Heart left ventricle (tissue), 16 donors: ENCODE measurements around the gene ZNF521. TPM values are rescaled to one million over a fixed set of nuclear protein-coding genes. Genes with fewer than 3 reads are reported as not detected.

Experiments used
- ATAC-seq, 4 donors: fragments of 200-7000 bp; cut with Tn5 transposase; one replicate each; pipeline ENCODE4 v1.9.1; 2020 to 2022; ENCODE audit warnings: moderate library complexity in 4 of 4, mild to moderate bottlenecking in 3 of 4, moderate number of reproducible peaks in 1 of 4
- DNase-seq, 5 donors: peaks; one replicate each; pipeline ENCODE4 v3.0.0-alpha.2; 2020
- H3K27ac ChIP-seq, 12 donors: fragments of 200-600 bp; sonication (generic) in 4 of 12; one replicate each; pipeline versions ENCODE4 v1.5.0 to v1.8.0; 2016 to 2022; ENCODE audit warnings: mild to moderate bottlenecking in 2 of 12
- H3K27me3 ChIP-seq, 9 donors: fragments of 200-600 bp; sonication (generic) in 2 of 9; one replicate each; pipeline versions ENCODE4 v1.5.1 to v1.8.0; 2016 to 2022; ENCODE audit warnings: mild to moderate bottlenecking in 3 of 9
- H3K36me3 ChIP-seq, 9 donors: fragments of 200-600 bp; sonication (generic) in 2 of 9; one replicate each; pipeline versions ENCODE4 v1.5.0 to v1.8.0; 2018 to 2022; ENCODE audit warnings: mild to moderate bottlenecking in 2 of 9
- H3K4me1 ChIP-seq, 12 donors: fragments of 200-600 bp; sonication (generic) in 4 of 12; one replicate each; pipeline versions ENCODE4 v1.5.0 to v1.8.0; 2016 to 2022; ENCODE audit warnings: mild to moderate bottlenecking in 3 of 12
- H3K4me3 ChIP-seq, 12 donors: fragments of 200-600 bp; sonication (generic) in 4 of 12; one replicate each; pipeline versions ENCODE4 v1.5.0 to v1.8.0; 2017 to 2022; ENCODE audit warnings: mild to moderate bottlenecking in 9 of 12, moderate library complexity in 4 of 12
- H3K9me3 ChIP-seq, 12 donors: fragments of 200-600 bp; sonication (generic) in 4 of 12; one replicate each; pipeline versions ENCODE4 v1.5.0 to v1.8.0; 2016 to 2022; ENCODE audit warnings: mild to moderate bottlenecking in 1 of 12
- CTCF ChIP-seq, 12 donors: fragments of 200-600 bp; sonication (generic) in 4 of 12; IDR thresholded peaks; one replicate each; pipeline versions ENCODE4 v1.5.0 to v1.8.0; 2018 to 2022; ENCODE audit warnings: antibody characterized with exemption in 12 of 12, mild to moderate bottlenecking in 5 of 12
- POLR2A ChIP-seq, 2 donors: fragments of 450-650 bp; IDR thresholded peaks; one replicate each; pipeline ENCODE4 v1.6.1; 2017; ENCODE audit warnings: antibody characterized with exemption in 2 of 2, mild to moderate bottlenecking in 2 of 2, moderate library complexity in 2 of 2
- WGBS, 4 donors: extraction: QIAGEN DNeasy Blood & Tissue Kit in 2 of 4; methylation state at CpG; one replicate each; pipeline versions ENCODE4 v1.1.5 to v1.1.7; 2013 to 2018; 5-methylcytosine and 5-hydroxymethylcytosine counted together
- intact Hi-C, 10 donors: fragments of 100-400 bp; cut with DNase I; formaldehyde crosslinking; loops; one replicate each; pipeline versions ENCODE4 v1.11.1 to v1.14.2; 2022
- long read RNA-seq, 3 donors: library from polyadenylated mRNA; unstranded; transcript quantifications; one replicate each; pipeline ENCODE4 v2.0.0, GENCODE V29; 2020 to 2021
- polyA plus RNA-seq, 2 donors: library from polyadenylated mRNA; stranded (reverse); fragments of 200-250 nt; gene quantifications; one replicate each; pipeline ENCODE4 v1.2.3, GENCODE V29; 2013
- total RNA-seq, 9 donors: library from RNA; depleted of rRNA in 2 of 9; stranded (reverse); fragments of >200 nt in 2 of 9; fragmentation: NEBNext Ultra II Directional in 3 of 9; extraction: Animal tissue kit (Norgen Biotek cat#: 25700) in 3 of 9; gene quantifications; one replicate each; pipeline versions ENCODE4 v1.1.0 to v1.2.4, GENCODE V29; 2016 to 2023
- donor health status: ischemic (EF 13 %, LVEDD 7.1; RV severe dilation, severe dysfunction).
- donor health status: healthy with polysubstance abuse.
- donor health status: DM: no; HTN: yes; CAD: no.
- donor health status: DM: no; HTN: no; CAD: no.
- donor health status: ischemic (EF 25% LVEDD 6.9; RV normal size, moderate dysfunction).
- donor health status: ischemic (EF 25% LVEDD 5.7; RV mildly dilated, moderate dysfunction).
- donor health status: healthy.
- donor health status: DM: yes; HTN: yes; CAD: no.
- donor health status: ischemic (EF 35%, LVEDD 5.7; RV mildly dilated, moderate dysfunction).
- donor health status: nonischemic (EF 11% LVEDD 7.7; RV severe dilation, severe dysfunction).
- donor health status: DM: yes; HTN: yes; CAD: no.
- donor health status: PGD.
- donor health status: ischemic (EF 29% LVEDD 5.4; RV normal size, mild dysfunction).
- donor health status: nonischemic (EF 23%, LVEDD 6.1; RV moderate dilation, normal function).

The ZNF521 gene
- total RNA-seq: 10 to 100 TPM; 12.2 to 24.4 (median 15.2) TPM
- polyA plus RNA-seq: 1 to 10 TPM; 1.5 to 6.4 TPM
- long read RNA-seq, donor 1, full-length matches to known transcripts: 1 of 12 reads
- long read RNA-seq, donor 1, partial matches to known transcripts: 8 of 12 reads
- long read RNA-seq, donor 1, other reads (novel, unspliced or antisense): 3 of 12 reads
- long read RNA-seq, donor 2, full-length matches to known transcripts: 2 of 19 reads
- long read RNA-seq, donor 2, partial matches to known transcripts: 14 of 19 reads
- long read RNA-seq, donor 2, other reads (novel, unspliced or antisense): 3 of 19 reads
- long read RNA-seq, donor 3, partial matches to known transcripts: 5 of 7 reads
- long read RNA-seq, donor 3, other reads (novel, unspliced or antisense): 2 of 7 reads

GRCh38 chr18:25351777-25352628 is at the start of gene ZNF521:
ZNF521 (minus strand) TSS chr18:25352166; CDS start chr18:25350946, 1,220 bp downstream.
- 0 to 1% (median 0%) methylated on average over 34 to 91 of the region's 91 CpGs for WGBS, 4 donors
- Histone ChIP-seq H3K4me1 (peaks cover 0 to 24% (median 7%) of the 10 kb centered on the region in 12 donors), H3K9me3 (no peaks in the 10 kb centered on the region), H3K4me3 (peak within 1 kb of the TSS; percentile 52 to 89 (median 78)), H3K36me3 (no peaks in the 10 kb centered on the region), H3K27me3 (peaks cover 0 to 31% (median 0%) of the 10 kb centered on the region in 9 donors), H3K27ac (peak within 1 kb of the TSS; percentile 80 to 95 (median 91))
- DNase-seq (peak; percentile 89 to 90 (median 90)), ATAC-seq (peak; percentile 83 to 93 (median 87))
- TF ChIP-seq CTCF (IDR thresholded peaks at IDR 0.05): peak in 8 of 12 donors; percentile 16 to 45 (median 30)
- peak in 1 of 2 donors; percentile 68 for TF ChIP-seq POLR2A (IDR thresholded peaks at IDR 0.05)
- intact Hi-C loops: loop anchor here in 8 of 10 donors (1.0 to 10.0 kb wide), 18 partner anchors 65 to 955 kb away; partner anchors contain the start of gene OSBPL1A (in 1 of the 8)

DNA sequence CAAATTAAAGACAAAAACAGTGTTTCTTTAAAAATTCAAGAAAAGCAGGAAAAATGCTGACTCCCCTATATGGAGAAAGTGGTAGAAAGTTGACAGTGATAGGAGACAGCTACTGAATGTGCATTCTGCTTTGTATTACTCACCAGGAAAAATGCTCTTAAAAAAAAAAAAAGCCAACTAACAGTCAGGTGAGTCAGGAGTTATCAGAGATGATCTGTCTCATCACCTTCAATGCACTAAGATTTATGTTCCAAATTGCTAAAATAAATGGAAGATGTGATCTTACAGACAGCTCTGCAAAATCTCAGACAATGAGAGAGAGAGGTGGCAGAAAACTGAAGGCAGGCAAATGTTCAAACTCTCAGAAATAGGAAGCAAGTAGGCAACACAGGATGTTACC is 47.6 kb upstream of the ZNF521 start:
- Histone ChIP-seq H3K9me3 (peaks cover 0 to 17% (median 0%) of the 10 kb centered on the region in 12 donors), H3K27me3 (no peaks in the 10 kb centered on the region), H3K36me3 (no peaks in the 10 kb centered on the region), H3K4me1 (no peaks in the 10 kb centered on the region), H3K27ac (no peak overlapping the region), H3K4me3 (no peak overlapping the region)
- intact Hi-C loops: no loop called here
- DNase-seq (no peak), ATAC-seq (no peak)
- no peak for TF ChIP-seq CTCF (IDR thresholded peaks at IDR 0.05)
- no peak for TF ChIP-seq POLR2A (IDR thresholded peaks at IDR 0.05)

- Histone ChIP-seq H3K9me3 (peaks cover 0 to 21% (median 0%) of the 10 kb centered on the region in 12 donors), H3K4me1 (no peaks in the 10 kb centered on the region), H3K27ac (no peak overlapping the region), H3K4me3 (no peak overlapping the region), H3K36me3 (no peaks in the 10 kb centered on the region), H3K27me3 (no peaks in the 10 kb centered on the region)
- intact Hi-C loops: no loop called here
- no peak for DNase-seq
- ATAC-seq: no peak
- no peak for TF ChIP-seq CTCF (IDR thresholded peaks at IDR 0.05)
- TF ChIP-seq POLR2A (IDR thresholded peaks at IDR 0.05): no peak
These were observed 40.2 kb upstream of the ZNF521 start for GRCh38 chr18:25392192-25392591.
